Mucosa of stomach (tissue), 1 donor: Measurements from ENCODE around the gene DSCAML1.

Experiments
- H3K27me3 ChIP-seq: one replicate; pipeline ENCODE4 v1.7.0; 2013; ENCODE audit warnings: mild to moderate bottlenecking, low read length; ENCODE audit not compliant: control insufficient read depth, insufficient read depth
- H3K36me3 ChIP-seq: one replicate; pipeline ENCODE4 v1.7.0; 2013; ENCODE audit warnings: low read length; ENCODE audit not compliant: control insufficient read depth, insufficient read depth
- H3K4me1 ChIP-seq: one replicate; pipeline ENCODE4 v1.7.0; 2013; ENCODE audit warnings: mild to moderate bottlenecking, low read length; ENCODE audit not compliant: control insufficient read depth, insufficient read depth
- H3K4me3 ChIP-seq: one replicate; pipeline ENCODE4 v1.7.0; 2013; ENCODE audit warnings: low read length
- H3K9ac ChIP-seq: one replicate; pipeline ENCODE4 v1.7.0; 2013; ENCODE audit warnings: mild to moderate bottlenecking, low read length, moderate library complexity
- H3K9me3 ChIP-seq: one replicate; pipeline ENCODE4 v1.7.0; 2013; ENCODE audit warnings: mild to moderate bottlenecking, low read length, moderate library complexity; ENCODE audit not compliant: control insufficient read depth
- donor health status: Pancreatic carcinoma.

The DSCAML1 gene

DNA sequence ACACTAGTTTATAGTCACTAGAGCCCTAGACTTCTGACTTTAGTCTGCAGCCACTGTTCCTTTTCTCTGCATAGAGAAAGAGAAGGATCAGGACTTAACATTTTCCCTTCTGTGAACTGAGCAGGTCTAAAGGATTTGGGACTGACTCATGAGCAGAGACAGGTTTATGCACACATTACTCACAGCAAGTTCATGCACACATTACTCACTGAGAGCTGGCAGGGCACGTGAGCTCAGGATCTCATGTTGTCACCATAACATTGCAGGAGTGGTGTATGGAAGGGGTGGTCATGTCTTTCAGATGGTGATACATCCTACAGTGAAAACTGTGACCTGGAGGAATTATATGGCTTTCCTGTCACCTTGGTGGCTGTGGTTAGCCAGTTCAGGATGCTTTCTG lies 413.0 kb downstream of the DSCAML1 start:
- Histone ChIP-seq H3K4me3 (no peak overlapping the region), H3K9me3 (no peaks in the 10 kb centered on the region), H3K36me3 (no peaks in the 10 kb centered on the region), H3K27me3 (no peaks in the 10 kb centered on the region), H3K9ac (no peak overlapping the region), H3K4me1 (no peaks in the 10 kb centered on the region)

DNA sequence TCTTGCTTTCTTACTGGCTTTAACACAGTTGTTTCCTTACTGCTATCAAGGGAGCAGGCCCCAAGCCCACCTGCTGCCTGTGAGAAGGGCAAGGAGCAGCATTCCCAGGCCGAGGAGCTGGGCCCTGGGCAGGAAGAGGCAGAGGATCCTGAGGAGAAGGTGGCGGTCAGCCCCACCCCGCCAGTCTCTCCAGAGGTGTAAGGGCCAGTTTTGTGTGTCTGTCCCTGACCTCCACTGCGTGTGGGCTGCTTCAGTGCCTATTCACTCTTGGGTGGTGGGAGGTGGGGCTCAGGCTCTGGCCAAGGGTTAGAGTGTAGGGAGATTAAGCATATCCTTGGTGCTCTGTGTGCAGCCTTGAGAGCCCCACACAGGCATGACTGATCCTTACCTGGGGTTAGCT lies 414.3 kb downstream of the DSCAML1 start:
- no peak overlapping the region for H3K4me3 ChIP-seq
- H3K27me3 ChIP-seq: no peaks in the 10 kb centered on the region
- no peaks in the 10 kb centered on the region for H3K9me3 ChIP-seq
- H3K36me3 ChIP-seq: no peaks in the 10 kb centered on the region
- no peak overlapping the region for H3K9ac ChIP-seq
- no peaks in the 10 kb centered on the region for H3K4me1 ChIP-seq

DNA sequence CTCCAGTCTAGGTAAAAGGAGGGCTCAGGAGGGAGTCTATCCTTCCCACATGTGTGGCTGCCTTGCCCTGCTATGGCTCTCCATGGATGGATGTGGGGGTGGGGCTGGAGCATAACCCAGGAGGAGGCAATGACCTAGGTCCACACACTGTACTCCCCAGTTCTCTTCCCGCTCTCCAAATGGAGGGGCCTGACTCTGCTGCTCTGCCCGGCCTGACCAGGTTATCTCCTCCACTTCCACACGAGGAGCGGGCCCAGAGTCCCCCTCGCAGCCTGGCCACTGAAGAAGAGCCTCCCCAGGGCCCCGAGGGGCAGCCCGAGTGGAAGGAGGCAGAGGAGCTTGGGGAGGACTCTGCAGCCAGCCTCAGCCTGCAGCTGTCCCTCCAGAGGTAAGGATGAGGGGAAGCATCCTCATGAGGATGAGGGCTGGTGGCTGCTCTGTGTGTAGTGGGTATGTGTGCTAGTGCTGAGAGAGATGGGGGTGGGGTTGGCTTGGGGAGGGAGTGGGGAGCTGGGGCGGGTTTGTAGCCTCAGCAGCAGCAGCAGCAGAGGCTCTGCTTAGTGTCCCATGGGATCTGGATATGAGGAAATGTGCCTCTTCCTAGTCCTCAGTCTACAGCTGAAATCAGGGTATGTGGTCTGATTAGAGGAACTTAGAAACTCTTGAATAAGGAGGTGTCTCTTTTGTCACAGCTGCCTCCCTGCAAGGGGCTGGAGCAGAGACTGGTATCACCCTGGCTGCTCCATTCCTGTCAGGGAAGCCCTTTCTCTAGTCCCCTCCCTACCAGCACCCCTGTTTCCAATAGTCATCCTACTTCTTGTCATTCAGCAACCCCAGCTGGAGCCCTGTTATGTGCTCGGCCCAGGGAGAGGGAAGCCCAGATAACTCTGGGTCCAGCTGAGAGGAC lies 415.3 kb downstream of the DSCAML1 start:
- Histone ChIP-seq H3K36me3 (peaks cover 4% of the 10 kb centered on the region), H3K4me3 (no peak overlapping the region), H3K27me3 (no peaks in the 10 kb centered on the region), H3K4me1 (no peaks in the 10 kb centered on the region), H3K9me3 (no peaks in the 10 kb centered on the region), H3K9ac (no peak overlapping the region)

DNA sequence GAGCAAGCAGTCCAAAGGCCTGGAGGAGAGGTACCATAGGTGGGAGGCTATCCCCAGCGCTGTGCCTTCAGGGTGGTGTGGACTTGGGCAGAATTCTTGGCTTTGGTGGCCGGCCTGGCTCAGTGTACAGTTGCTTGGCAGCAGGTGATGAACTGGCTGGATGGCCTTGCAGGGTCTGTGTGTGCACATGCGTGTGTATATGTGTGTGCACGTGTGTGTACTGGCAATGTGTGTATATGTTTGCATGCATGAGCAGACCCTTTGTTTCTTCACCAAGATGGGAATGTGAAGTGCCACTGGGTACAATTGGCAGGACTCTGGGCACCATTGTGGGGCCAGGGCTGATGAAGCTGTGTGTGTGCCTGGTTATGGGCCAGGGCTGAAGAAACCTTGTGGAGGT lies 416.3 kb downstream of the DSCAML1 start:
- H3K9ac ChIP-seq: no peak overlapping the region
- H3K27me3 ChIP-seq: no peaks in the 10 kb centered on the region
- H3K9me3 ChIP-seq: no peaks in the 10 kb centered on the region
- H3K4me1 ChIP-seq: no peaks in the 10 kb centered on the region
- no peak overlapping the region for H3K4me3 ChIP-seq
- peaks cover 4% of the 10 kb centered on the region for H3K36me3 ChIP-seq

DNA sequence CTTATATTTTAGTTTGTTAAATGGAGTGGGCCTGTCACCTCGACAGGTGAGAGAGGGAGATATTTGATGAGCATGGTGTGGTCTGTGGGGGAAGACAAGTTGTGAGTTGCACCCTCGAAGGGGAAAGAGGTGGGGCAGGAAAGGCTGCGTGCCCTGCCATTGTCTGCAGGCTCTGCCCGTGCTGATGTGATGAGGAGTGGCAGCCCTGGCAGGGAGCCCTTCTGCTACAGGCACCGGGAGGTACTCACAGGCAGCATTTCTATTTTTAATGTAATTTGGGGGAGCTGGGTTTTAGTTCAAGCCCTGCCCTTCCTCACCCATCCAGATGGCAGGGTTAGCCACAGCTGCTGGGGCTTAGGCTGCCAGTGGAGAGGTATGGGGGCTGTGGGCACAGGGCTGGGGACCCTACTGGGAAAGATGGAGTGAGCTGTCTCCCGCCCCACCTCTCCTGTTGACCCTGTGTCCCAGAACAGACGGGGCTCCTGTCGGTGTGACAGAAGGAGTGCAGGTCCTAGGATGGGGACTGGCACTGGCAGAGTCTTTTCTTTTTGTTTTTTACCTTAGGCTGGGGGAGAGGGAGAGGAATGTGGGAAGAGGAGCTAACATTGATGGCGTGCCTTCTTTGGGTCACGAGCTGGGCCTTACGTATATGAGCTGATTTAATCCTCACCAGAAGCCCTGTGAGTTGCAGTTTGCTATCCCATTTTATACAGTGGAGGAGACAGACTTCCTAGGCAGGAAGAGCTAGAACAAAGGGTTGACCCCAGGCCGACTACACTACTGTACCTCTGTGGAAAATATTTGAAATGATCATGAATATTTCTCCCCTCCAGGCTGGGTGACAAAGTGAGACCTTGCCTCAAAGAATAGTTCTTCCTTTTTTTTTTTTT lies 417.8 kb downstream of the DSCAML1 start:
- Histone ChIP-seq H3K27me3 (no peaks in the 10 kb centered on the region), H3K36me3 (peaks cover 8% of the 10 kb centered on the region), H3K9me3 (no peaks in the 10 kb centered on the region), H3K4me3 (no peak overlapping the region), H3K9ac (no peak overlapping the region), H3K4me1 (no peaks in the 10 kb centered on the region)
